ENCODE results near the gene LTN1. TPM values are rescaled to one million over a fixed set of nuclear protein-coding genes. Genes with fewer than 3 reads are reported as not detected.

Gene LTN1
- total and polyA plus RNA-seq, 2 donors, result 9.5 to 67.8 TPM

- Histone ChIP-seq H3K27ac (ENCODE audit: low read depth) (no peak overlapping the region), H3K36me3 (ENCODE audit: insufficient read depth) (no peaks in the 10 kb centered on the region), H3K4me1 (ENCODE audit: insufficient read depth) (no peaks in the 10 kb centered on the region), H3K4me3 (ENCODE audit: low read depth, low read length) (no peak overlapping the region)
- WGBS, result 46% methylated on average over 1 of the region's 1 CpG
- DNase-seq (ENCODE audit: extremely low spot score), result no peak
Observed at GRCh38 chr21:28904961-28905435, 87.7 kb downstream of the LTN1 start.

- Histone ChIP-seq H3K27ac (ENCODE audit: low read depth) (no peak overlapping the region), H3K36me3 (ENCODE audit: insufficient read depth) (no peaks in the 10 kb centered on the region), H3K4me3 (ENCODE audit: low read depth, low read length) (no peak overlapping the region), H3K4me1 (ENCODE audit: insufficient read depth) (no peaks in the 10 kb centered on the region)
- 89% methylated on average over 18 of the region's 18 CpGs for WGBS
- DNase-seq (ENCODE audit: extremely low spot score), result no peak
Observed at GRCh38 chr21:28903448-28903847, 89.2 kb downstream of the LTN1 start.

GRCh38 chr21:28900481-28900880 is 92.2 kb downstream of the LTN1 start:
- no peak overlapping the region for H3K27ac ChIP-seq (ENCODE audit: low read depth)
- H3K36me3 ChIP-seq (ENCODE audit: insufficient read depth), result no peaks in the 10 kb centered on the region
- H3K4me1 ChIP-seq (ENCODE audit: insufficient read depth), result no peaks in the 10 kb centered on the region
- no peak for DNase-seq (ENCODE audit: extremely low spot score)
- WGBS, result 56% methylated on average over 2 of the region's 2 CpGs
- no peak overlapping the region for H3K4me3 ChIP-seq (ENCODE audit: low read depth, low read length)

- Histone ChIP-seq H3K36me3 (ENCODE audit: insufficient read depth) (no peaks in the 10 kb centered on the region), H3K4me1 (ENCODE audit: insufficient read depth) (no peaks in the 10 kb centered on the region), H3K4me3 (ENCODE audit: low read depth, low read length) (no peak overlapping the region), H3K27ac (ENCODE audit: low read depth) (no peak overlapping the region)
- WGBS, result 73% methylated on average over 5 of the region's 5 CpGs
- DNase-seq (ENCODE audit: extremely low spot score), result no peak
Observed at GRCh38 chr21:28899744-28900143, 92.9 kb downstream of the LTN1 start.

GRCh38 chr21:28899220-28899619 is 93.5 kb downstream of the LTN1 start:
- Histone ChIP-seq H3K27ac (ENCODE audit: low read depth) (no peak overlapping the region), H3K4me1 (ENCODE audit: insufficient read depth) (no peaks in the 10 kb centered on the region), H3K4me3 (ENCODE audit: low read depth, low read length) (no peak overlapping the region), H3K36me3 (ENCODE audit: insufficient read depth) (no peaks in the 10 kb centered on the region)
- DNase-seq (ENCODE audit: extremely low spot score), result no peak
- WGBS, result 44% methylated on average over 3 of the region's 3 CpGs

GRCh38 chr21:28893687-28894086 is 99.0 kb downstream of the LTN1 start:
- no peak for DNase-seq (ENCODE audit: extremely low spot score)
- Histone ChIP-seq H3K27ac (ENCODE audit: low read depth) (no peak overlapping the region), H3K36me3 (ENCODE audit: insufficient read depth) (no peaks in the 10 kb centered on the region), H3K4me3 (ENCODE audit: low read depth, low read length) (no peak overlapping the region), H3K4me1 (ENCODE audit: insufficient read depth) (no peaks in the 10 kb centered on the region)
- WGBS, result 87% methylated on average over 3 of the region's 3 CpGs

- Histone ChIP-seq H3K36me3 (ENCODE audit: insufficient read depth) (no peaks in the 10 kb centered on the region), H3K4me3 (ENCODE audit: low read depth, low read length) (no peak overlapping the region), H3K4me1 (ENCODE audit: insufficient read depth) (no peaks in the 10 kb centered on the region), H3K27ac (ENCODE audit: low read depth) (no peak overlapping the region)
- no peak for DNase-seq (ENCODE audit: extremely low spot score)
- 71% methylated on average over 6 of the region's 6 CpGs for WGBS
Observed at GRCh38 chr21:28892199-28893111, 100.2 kb downstream of the LTN1 start.

- no peak overlapping the region for H3K4me3 ChIP-seq (ENCODE audit: low read depth, low read length)
- WGBS, result 91% methylated on average over 6 of the region's 6 CpGs
- no peak overlapping the region for H3K27ac ChIP-seq (ENCODE audit: low read depth)
- DNase-seq (ENCODE audit: extremely low spot score), result no peak
- peaks cover 4% of the 10 kb centered on the region for H3K36me3 ChIP-seq (ENCODE audit: insufficient read depth)
- H3K4me1 ChIP-seq (ENCODE audit: insufficient read depth), result no peaks in the 10 kb centered on the region
Observed at GRCh38 chr21:28885853-28886177, 106.9 kb downstream of the LTN1 start.

GRCh38 chr21:28884976-28885852 is 107.5 kb downstream of the LTN1 start:
- peaks cover 4% of the 10 kb centered on the region for H3K36me3 ChIP-seq (ENCODE audit: insufficient read depth)
- 5% methylated on average over 47 of the region's 47 CpGs for WGBS
- H3K27ac ChIP-seq (ENCODE audit: low read depth), result peak overlapping the region; percentile 86
- no peaks in the 10 kb centered on the region for H3K4me1 ChIP-seq (ENCODE audit: insufficient read depth)
- peak overlapping the region; percentile 60 for H3K4me3 ChIP-seq (ENCODE audit: low read depth, low read length)
- peak; percentile 78 for DNase-seq (ENCODE audit: extremely low spot score)

- H3K4me1 ChIP-seq (ENCODE audit: insufficient read depth), result no peaks in the 10 kb centered on the region
- peak overlapping the region; percentile 60 for H3K4me3 ChIP-seq (ENCODE audit: low read depth, low read length)
- DNase-seq (ENCODE audit: extremely low spot score), result no peak
- H3K36me3 ChIP-seq (ENCODE audit: insufficient read depth), result peaks cover 4% of the 10 kb centered on the region
- WGBS, result 8% methylated on average over 3 of the region's 3 CpGs
- no peak overlapping the region for H3K27ac ChIP-seq (ENCODE audit: low read depth)
Observed at GRCh38 chr21:28884481-28884880, 108.2 kb downstream of the LTN1 start.

GRCh38 chr21:28883931-28884330 is 108.7 kb downstream of the LTN1 start:
- no peak for DNase-seq (ENCODE audit: extremely low spot score)
- Histone ChIP-seq H3K27ac (ENCODE audit: low read depth) (no peak overlapping the region), H3K36me3 (ENCODE audit: insufficient read depth) (peaks cover 4% of the 10 kb centered on the region), H3K4me1 (ENCODE audit: insufficient read depth) (no peaks in the 10 kb centered on the region), H3K4me3 (ENCODE audit: low read depth, low read length) (no peak overlapping the region)

GRCh38 chr21:28882345-28882744 is 110.3 kb downstream of the LTN1 start:
- DNase-seq (ENCODE audit: extremely low spot score), result no peak
- H3K36me3 ChIP-seq (ENCODE audit: insufficient read depth), result peaks cover 4% of the 10 kb centered on the region
- no peaks in the 10 kb centered on the region for H3K4me1 ChIP-seq (ENCODE audit: insufficient read depth)
- 51% methylated on average over 2 of the region's 2 CpGs for WGBS
- no peak overlapping the region for H3K4me3 ChIP-seq (ENCODE audit: low read depth, low read length)
- H3K27ac ChIP-seq (ENCODE audit: low read depth), result no peak overlapping the region
